Measurements from ENCODE around the gene TESK2.

GRCh38 chr1:45403298-45403697 is 87.7 kb downstream of the TESK2 start:
- TF ChIP-seq CTCF (conservative IDR thresholded peaks at IDR 0.05; ENCODE audit: low read length) (no peak), EZH2phosphoT487 (IDR thresholded peaks at IDR 0.05; ENCODE audit: borderline replicate concordance) (no peak)
